HepG2 (cell line): ENCODE results near the gene FGD2. TPM values are rescaled to one million over a fixed set of nuclear protein-coding genes. Genes with fewer than 3 reads are reported as not detected.

Source experiments
- ATAC-seq: fragments of 200-7000 bp; cut with Tn5 transposase; 3 replicates; pipeline ENCODE4 v1.9.1; 2020; ENCODE audit warnings: mild to moderate bottlenecking, moderate library complexity
- BruUV-seq: library from RNA; stranded (reverse); fragments of 400-500 nt; replicated peaks from 2 replicates; lab custom pipeline; 2021; lab: Mats Ljungman, UMichigan
- CTCF ChIA-PET: fragments of 300-600 bp; formaldehyde crosslinking; extraction: SDS; loops from one replicate; lab custom pipeline; 2021; ENCODE audit warnings: low total read pairs, inconsistent platforms, low intra/inter-chr PET ratio; lab: Yijun Ruan, JAX
- POLR2A ChIA-PET: fragments of 350-600 bp; sonication (Branson Sonifier 250); formaldehyde crosslinking; loops from one replicate; lab custom pipeline; 2020; ENCODE audit warnings: antibody characterized with exemption, inconsistent platforms; lab: Yijun Ruan, JAX
- DNase-seq: peaks from one replicate; pipeline ENCODE4 v3.0.0-alpha.2; 2015; ENCODE audit warnings: low spot score
- FAIRE-seq: peaks from 3 replicates; lab custom pipeline; 2011; peaks lifted over from hg19 to GRCh38; lab: Jason Lieb, UNC
- H2AFZ ChIP-seq: one replicate; pipeline ENCODE4 v1.6.1; 2011; ENCODE audit warnings: low read length, inconsistent platforms
- H3K27ac ChIP-seq: fragments of 300-600 bp; 3 replicates; pipeline ENCODE4 v1.8.0; 2011; ENCODE audit warnings: mixed run types, mild to moderate bottlenecking, mixed read lengths, low read length, inconsistent platforms; ENCODE audit not compliant: insufficient read depth; ENCODE audit errors: extremely low read length
- H3K27me3 ChIP-seq, 2 experiments: fragments of 200-600 bp in 1 of 2; 2 replicates in 1 of 2; 3 replicates in 1 of 2; pipeline versions ENCODE4 v1.6.0 to v1.8.0; 2011; ENCODE audit warnings: low read length in 2 of 2, mild to moderate bottlenecking in 2 of 2, moderate library complexity in 2 of 2, inconsistent platforms in 1 of 2; ENCODE audit not compliant: insufficient read depth in 2 of 2, control insufficient read depth in 1 of 2
- H3K36me3 ChIP-seq, 2 experiments: fragments of 200-600 bp in 1 of 2; replicated peaks in 1 of 2; 2 replicates in 1 of 2; 3 replicates in 1 of 2; pipeline versions ENCODE4 v1.5.1 to v1.8.0; 2011; ENCODE audit warnings: low read length in 2 of 2, inconsistent platforms in 1 of 2; ENCODE audit not compliant: insufficient read depth in 2 of 2, control insufficient read depth in 1 of 2
- H3K4me1 ChIP-seq: 2 replicates; pipeline ENCODE4 v1.5.1; 2012; ENCODE audit warnings: low read length, inconsistent platforms; ENCODE audit not compliant: insufficient read depth
- H3K4me2 ChIP-seq: 2 replicates; pipeline ENCODE4 v1.6.0; 2011; ENCODE audit warnings: low read depth, low read length, inconsistent platforms
- H3K4me3 ChIP-seq, 3 experiments: fragments of 200-600 bp in 1 of 3; sonication (generic), shearing (Covaris generic) in 1 of 3; replicated peaks in 1 of 3; 2 replicates each; pipeline ENCODE4 v1.5.1; 2011 to 2016; ENCODE audit warnings: low read length in 3 of 3, inconsistent platforms in 2 of 3, low read depth in 2 of 3, mild to moderate bottlenecking in 2 of 3, control low read depth in 1 of 3, mixed read lengths in 1 of 3; ENCODE audit not compliant: insufficient read depth in 1 of 3
- H3K79me2 ChIP-seq: one replicate; pipeline ENCODE4 v1.6.1; 2011; ENCODE audit warnings: low read length, inconsistent platforms; ENCODE audit not compliant: insufficient read depth
- H3K9ac ChIP-seq: 2 replicates; pipeline ENCODE4 v1.6.0; 2011; ENCODE audit warnings: mild to moderate bottlenecking, low read depth, low read length, inconsistent platforms; ENCODE audit not compliant: insufficient read depth
- H3K9me3 ChIP-seq: 2 replicates; pipeline ENCODE4 v1.5.1; 2012; ENCODE audit warnings: mild to moderate bottlenecking, low read length
- H4K20me1 ChIP-seq: 2 replicates; pipeline ENCODE4 v1.6.0; 2011; ENCODE audit warnings: inconsistent platforms, mild to moderate bottlenecking, low read length, moderate library complexity; ENCODE audit not compliant: insufficient read depth
- CTCF ChIP-seq: sonication (generic); formaldehyde crosslinking; IDR thresholded peaks from 2 replicates; pipeline ENCODE4 v1.5.0; 2020; ENCODE audit warnings: mild to moderate bottlenecking, missing genetic modification reagents, moderate library complexity
- PRPF4 ChIP-seq: fragments of 200-400 bp; formaldehyde crosslinking; IDR thresholded peaks from 2 replicates; pipeline ENCODE4 v1.6.1; 2016; ENCODE audit warnings: low read length, low read depth; ENCODE audit not compliant: poor library complexity, severe bottlenecking
- TEAD2 ChIP-seq: sonication (generic); formaldehyde crosslinking; IDR thresholded peaks from 2 replicates; pipeline ENCODE4 v1.9.0; 2021; ENCODE audit warnings: missing genetic modification reagents
- U2AF1 ChIP-seq: fragments of 200-400 bp; formaldehyde crosslinking; optimal IDR thresholded peaks from 2 replicates; pipeline ENCODE3; 2017; ENCODE audit warnings: mild to moderate bottlenecking, low read depth, low read length
- ZNF687 ChIP-seq: sonication (generic); formaldehyde crosslinking; IDR thresholded peaks from 2 replicates; pipeline ENCODE4 v1.5.1; 2020; ENCODE audit warnings: mild to moderate bottlenecking, missing genetic modification reagents, moderate library complexity
- WGBS: methylation state at CpG from one replicate; pipeline ENCODE4 v1.1.6; 2017; ENCODE audit warnings: low lambda C conversion rate; 5-methylcytosine and 5-hydroxymethylcytosine counted together
- in situ Hi-C: cut with HindIII; loops from 2 replicates; pipeline ENCODE4 v1.10.0; 2017; ENCODE audit warnings: low pct_unique_long_range_greater_than_20kb; ENCODE audit not compliant: extremely low pct_ligation_motif_present
- intact Hi-C: fragments of 100-400 bp; cut with micrococcal nuclease; formaldehyde crosslinking; loops from one replicate; pipeline ENCODE4 v1.10.0; 2022; ENCODE audit not compliant: unreplicated experiment
- polyA plus RNA-seq, 8 experiments: library from polyadenylated mRNA; depleted of rRNA in 3 of 8; stranded (reverse) in 7 of 8; unstranded in 1 of 8; fragments of >200 nt; fragmentation: Illumina TruSeq in 4 of 8; extraction: Trizol in 4 of 8; gene quantifications; 2 replicates each; pipeline versions ENCODE4 v1.2.1 to v1.2.3, GENCODE V29; 2011 to 2016; ENCODE audit warnings: low read depth in 4 of 8, missing spikeins in 1 of 8, mixed read lengths in 1 of 8; ENCODE audit not compliant: insufficient read depth in 1 of 8
- total RNA-seq, 5 experiments: library from RNA; depleted of rRNA; stranded (reverse); fragments of >200 nt; fragmentation: Illumina TruSeq; extraction: Trizol; gene quantifications; 2 replicates each; pipeline ENCODE4 v1.2.3, GENCODE V29; 2016; ENCODE audit warnings: low read depth in 1 of 5
- TF ChIP-seq, protein P1 (sequence below): fragments of 450-650 bp; IDR thresholded peaks from 2 replicates; pipeline ENCODE4 v1.6.1; 2016
- TF ChIP-seq, protein P2 (sequence below): sonication (generic); formaldehyde crosslinking; IDR thresholded peaks from 2 replicates; pipeline ENCODE4 v1.4.0; 2020; ENCODE audit warnings: missing genetic modification reagents

FGD2 gene
- total and polyA plus RNA-seq, 2 of the 13 experiments (the other 11 are each of a cell fraction or from before 2014, with no cell fraction given): not detected

DNA sequence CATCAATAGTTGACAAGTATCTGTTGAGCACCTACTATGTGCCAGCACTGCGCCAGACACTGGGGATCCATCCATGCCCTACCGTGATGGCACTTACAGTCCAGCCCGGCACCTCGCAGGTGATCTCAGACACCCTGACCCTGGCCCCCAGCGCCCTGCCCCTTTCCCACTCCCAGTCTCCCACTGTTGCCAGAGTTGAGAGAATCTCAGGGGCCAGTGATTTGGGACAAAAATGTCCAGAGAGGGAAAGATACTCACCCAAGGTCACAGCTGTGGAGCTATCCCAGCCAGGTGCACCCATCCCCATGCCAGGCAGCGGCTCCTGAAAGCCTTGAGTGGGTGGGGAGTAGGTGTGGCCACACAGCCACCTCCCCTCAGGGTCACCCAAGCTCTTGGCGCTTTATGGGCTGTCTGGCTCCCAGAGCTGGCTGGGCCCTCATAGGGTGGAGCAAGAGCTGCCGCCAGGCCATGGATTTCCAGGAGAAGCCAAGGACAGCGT is 47.6 kb upstream of the FGD2 start (continued):
- TF ChIP-seq TEAD2 (CRISPR knock-in tag): no peak

DNA sequence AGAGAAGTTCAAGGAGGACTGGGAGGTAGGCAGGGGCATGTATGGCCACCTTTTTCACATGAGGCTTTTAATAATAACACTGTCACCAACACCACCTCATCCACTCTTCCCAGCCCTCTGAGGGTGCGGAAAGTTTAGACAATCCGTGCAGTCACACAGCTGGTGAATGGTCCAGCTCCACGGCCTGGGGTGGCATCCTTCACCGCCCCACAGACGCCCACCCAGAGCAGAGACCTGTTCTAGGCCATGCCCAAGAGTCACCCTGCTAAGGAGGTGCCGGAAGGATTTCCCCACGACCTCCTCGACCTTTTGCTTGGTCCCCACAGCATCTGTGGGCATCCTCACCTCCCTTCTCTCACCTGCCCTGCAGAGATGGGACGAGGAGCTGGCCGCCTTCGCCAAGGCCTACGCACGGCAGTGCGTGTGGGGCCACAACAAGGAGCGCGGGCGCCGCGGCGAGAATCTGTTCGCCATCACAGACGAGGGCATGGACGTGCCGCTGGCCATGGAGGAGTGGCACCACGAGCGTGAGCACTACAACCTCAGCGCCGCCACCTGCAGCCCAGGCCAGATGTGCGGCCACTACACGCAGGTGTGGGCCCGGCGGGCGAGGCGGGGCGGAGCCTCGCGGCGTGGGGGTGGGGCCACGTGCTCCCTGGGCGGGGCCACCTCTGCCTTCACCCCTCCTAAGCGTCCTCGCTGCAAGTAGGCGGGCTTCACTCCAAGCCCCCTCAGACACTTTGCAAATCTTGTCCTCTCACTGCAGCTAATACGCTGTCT is 46.5 kb upstream of the FGD2 start:
- Histone ChIP-seq H3K4me2 (no peak overlapping the region), H3K4me3 (no peak overlapping the region), H3K27ac (no peak overlapping the region), H3K4me1 (peaks cover 8% of the 10 kb centered on the region; the same call in 1 of the 2 replicates), H3K27me3 (peaks cover 15 to 54% of the 10 kb centered on the region in 2 experiments; a peak in 3 of 5 replicates), H3K9me3 (no peaks in the 10 kb centered on the region), H3K9ac (no peak overlapping the region), H3K79me2 (no peaks in the 10 kb centered on the region), H4K20me1 (no peaks in the 10 kb centered on the region), H2AFZ (no peak overlapping the region), H3K36me3 (no peaks in the 10 kb centered on the region)
- ChIA-PET POLR2A (no interaction called here), CTCF (no interaction called here)
- no peak for ATAC-seq
- in situ Hi-C loops (no loop called here), intact Hi-C loops (no loop called here)
- FAIRE-seq: no peak
- BruUV-seq: no TSS peak
- WGBS: 67% methylated on average over 42 of the region's 44 CpGs
- no peak for DNase-seq
- TF ChIP-seq U2AF1 (no peak), ZNF687 (CRISPR knock-in tag) (peak; percentile 8; the same call in 1 of the 2 replicates), CTCF (CRISPR knock-in tag) (0 out of 2 replicates have a peak, but pooled peaks have one; percentile 20), PRPF4 (no peak)
- TF ChIP-seq, protein P1, sequence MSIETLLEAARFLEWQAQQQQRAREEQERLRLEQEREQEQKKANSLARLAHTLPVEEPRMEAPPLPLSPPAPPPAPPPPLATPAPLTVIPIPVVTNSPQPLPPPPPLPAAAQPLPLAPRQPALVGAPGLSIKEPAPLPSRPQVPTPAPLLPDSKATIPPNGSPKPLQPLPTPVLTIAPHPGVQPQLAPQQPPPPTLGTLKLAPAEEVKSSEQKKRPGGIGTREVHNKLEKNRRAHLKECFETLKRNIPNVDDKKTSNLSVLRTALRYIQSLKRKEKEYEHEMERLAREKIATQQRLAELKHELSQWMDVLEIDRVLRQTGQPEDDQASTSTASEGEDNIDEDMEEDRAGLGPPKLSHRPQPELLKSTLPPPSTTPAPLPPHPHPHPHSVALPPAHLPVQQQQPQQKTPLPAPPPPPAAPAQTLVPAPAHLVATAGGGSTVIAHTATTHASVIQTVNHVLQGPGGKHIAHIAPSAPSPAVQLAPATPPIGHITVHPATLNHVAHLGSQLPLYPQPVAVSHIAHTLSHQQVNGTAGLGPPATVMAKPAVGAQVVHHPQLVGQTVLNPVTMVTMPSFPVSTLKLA: peak; percentile 69
- TF ChIP-seq, protein P2, sequence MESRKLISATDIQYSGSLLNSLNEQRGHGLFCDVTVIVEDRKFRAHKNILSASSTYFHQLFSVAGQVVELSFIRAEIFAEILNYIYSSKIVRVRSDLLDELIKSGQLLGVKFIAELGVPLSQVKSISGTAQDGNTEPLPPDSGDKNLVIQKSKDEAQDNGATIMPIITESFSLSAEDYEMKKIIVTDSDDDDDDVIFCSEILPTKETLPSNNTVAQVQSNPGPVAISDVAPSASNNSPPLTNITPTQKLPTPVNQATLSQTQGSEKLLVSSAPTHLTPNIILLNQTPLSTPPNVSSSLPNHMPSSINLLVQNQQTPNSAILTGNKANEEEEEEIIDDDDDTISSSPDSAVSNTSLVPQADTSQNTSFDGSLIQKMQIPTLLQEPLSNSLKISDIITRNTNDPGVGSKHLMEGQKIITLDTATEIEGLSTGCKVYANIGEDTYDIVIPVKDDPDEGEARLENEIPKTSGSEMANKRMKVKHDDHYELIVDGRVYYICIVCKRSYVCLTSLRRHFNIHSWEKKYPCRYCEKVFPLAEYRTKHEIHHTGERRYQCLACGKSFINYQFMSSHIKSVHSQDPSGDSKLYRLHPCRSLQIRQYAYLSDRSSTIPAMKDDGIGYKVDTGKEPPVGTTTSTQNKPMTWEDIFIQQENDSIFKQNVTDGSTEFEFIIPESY: peak; percentile 93
